ENCODE measurements around the gene NCBP2. TPM values are rescaled to one million over a fixed set of nuclear protein-coding genes. Genes with fewer than 3 reads are reported as not detected.

The NCBP2 gene
- total RNA-seq, 2 experiments from 2014 or later, result 53.4 to 57.1 TPM

DNA sequence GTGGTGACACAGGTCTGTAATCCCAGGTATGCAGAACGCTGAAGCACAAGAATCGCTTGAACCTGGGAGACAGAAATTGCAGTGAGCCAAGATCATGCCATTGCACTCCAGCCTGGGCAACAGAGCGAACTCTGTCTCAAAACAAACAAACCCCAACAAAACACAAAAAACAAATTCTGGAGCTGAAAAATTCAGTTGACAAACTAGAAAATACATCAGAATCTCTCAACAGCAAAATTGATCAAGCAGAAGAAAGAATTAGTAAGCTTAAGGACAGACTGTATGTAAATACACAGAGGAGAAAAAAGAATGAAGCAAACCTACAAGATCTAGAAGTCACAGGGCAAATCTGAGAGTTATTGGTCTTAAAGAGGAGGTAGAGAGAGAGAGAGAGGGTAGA, 25.3 kb downstream of the NCBP2 start:
- ChIA-PET CTCF (interaction anchor here (0.7 to 1.4 kb wide), 2 partner anchors 22 to 388 kb away, joined by 3 read pairs; no protein-coding TSS in a partner anchor), POLR2A (no interaction called here)
- no peaks in the 10 kb centered on the region for H3K27me3 Mint-ChIP-seq
- H3K9me3 Mint-ChIP-seq, result peaks cover 4% of the 10 kb centered on the region
- no peaks in the 10 kb centered on the region for H3K4me1 Mint-ChIP-seq
- H3K27ac Mint-ChIP-seq, result peak overlapping the region; percentile 26
- H3K4me3 Mint-ChIP-seq, result no peak overlapping the region
- H3K36me3 Mint-ChIP-seq (ENCODE audit: low read depth), result peaks cover 34% of the 10 kb centered on the region
- DNase-seq, result no peak

DNA sequence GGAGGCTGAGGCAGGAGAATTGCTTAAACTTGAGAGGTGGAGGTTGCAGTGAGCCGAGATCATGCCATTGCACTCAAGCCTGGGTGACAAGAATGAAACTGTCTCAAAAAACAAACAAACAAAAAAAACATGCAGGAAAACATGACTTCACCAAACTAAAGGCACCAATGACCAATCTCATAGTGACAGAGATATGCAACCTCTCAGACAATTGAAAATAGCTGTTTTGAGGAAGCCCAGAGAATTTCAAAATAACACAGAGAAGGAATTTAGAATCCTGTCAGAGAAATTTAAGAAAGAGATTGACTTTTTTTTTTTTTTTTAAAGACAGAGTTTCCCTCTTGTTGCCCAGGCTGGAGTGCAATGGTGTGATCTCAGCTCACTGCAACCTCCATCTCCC, 26.1 kb downstream of the NCBP2 start:
- no peak for DNase-seq
- Mint-ChIP-seq H3K36me3 (ENCODE audit: low read depth) (peaks cover 34% of the 10 kb centered on the region), H3K4me3 (no peak overlapping the region), H3K4me1 (no peaks in the 10 kb centered on the region), H3K27ac (no peak overlapping the region), H3K9me3 (peaks cover 4% of the 10 kb centered on the region), H3K27me3 (no peaks in the 10 kb centered on the region)
- CTCF ChIA-PET, result no interaction called here
- POLR2A ChIA-PET, result no interaction called here

DNA sequence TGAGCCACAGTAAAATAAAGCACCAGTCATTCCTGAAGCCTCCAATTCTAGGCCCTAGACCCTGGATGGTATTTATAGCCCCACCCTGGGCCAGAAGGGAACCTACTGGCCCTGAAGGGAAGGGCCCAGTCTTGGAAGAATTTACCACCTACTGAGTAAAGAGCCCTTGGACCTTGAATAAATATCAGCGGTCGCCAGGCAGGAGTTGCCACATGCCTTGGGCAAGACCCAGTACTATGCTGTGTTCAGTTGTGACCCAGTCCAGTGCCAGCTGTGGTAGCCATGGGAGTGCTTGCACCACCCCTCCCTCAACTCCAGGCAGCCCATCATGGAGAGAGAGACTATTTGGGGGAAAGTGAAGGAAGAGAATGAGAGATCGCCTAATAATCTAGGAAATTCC, 27.0 kb downstream of the NCBP2 start:
- ChIA-PET CTCF (no interaction called here), POLR2A (no interaction called here)
- Mint-ChIP-seq H3K27ac (no peak overlapping the region), H3K36me3 (ENCODE audit: low read depth) (peaks cover 38% of the 10 kb centered on the region), H3K9me3 (peaks cover 4% of the 10 kb centered on the region), H3K27me3 (no peaks in the 10 kb centered on the region), H3K4me1 (no peaks in the 10 kb centered on the region), H3K4me3 (no peak overlapping the region)
- no peak for DNase-seq

DNA sequence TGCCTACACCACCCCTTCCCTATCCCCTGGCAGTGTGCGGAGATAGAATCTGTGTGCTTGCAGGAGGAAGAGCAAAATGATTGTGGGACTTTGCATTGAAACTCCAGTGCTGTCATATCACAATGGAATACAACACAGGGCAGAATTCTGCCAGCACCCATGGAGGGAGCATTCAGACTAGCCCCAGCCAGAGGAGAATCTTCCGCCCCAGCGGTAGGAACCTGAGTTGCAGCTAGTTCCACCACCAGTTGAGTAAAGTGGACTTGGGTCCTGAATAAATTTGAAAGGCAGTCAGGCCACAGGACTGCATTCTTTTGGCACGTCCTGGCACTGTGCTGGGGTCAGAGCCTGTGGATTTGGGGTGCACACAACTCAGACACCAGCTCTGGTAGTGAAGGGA, 27.5 kb downstream of the NCBP2 start:
- POLR2A ChIA-PET, result no interaction called here

DNA sequence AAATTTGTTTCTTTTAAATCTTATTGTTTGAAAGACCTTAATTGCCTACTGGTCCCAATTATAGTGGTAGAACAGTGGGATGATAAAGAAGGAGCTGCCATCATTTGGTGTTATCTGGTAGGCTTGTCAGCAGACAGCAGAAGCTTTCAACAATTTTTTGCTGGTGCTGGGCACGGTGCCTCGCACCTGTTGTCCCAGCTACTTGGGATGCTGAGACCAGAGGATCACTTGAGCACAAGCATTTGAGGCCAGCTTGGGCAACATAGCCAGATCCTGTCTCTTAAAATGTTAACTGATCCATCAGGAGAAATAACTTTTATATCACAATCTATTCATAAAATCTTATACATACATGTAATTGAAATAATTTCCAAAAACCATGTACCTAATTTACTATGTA, 38.6 kb downstream of the NCBP2 start:
- Mint-ChIP-seq H3K27ac (no peak overlapping the region), H3K4me3 (no peak overlapping the region)
- CTCF ChIA-PET, result interaction anchor here (1.1 kb wide), 1 partner anchor 66 kb away, joined by 3 read pairs; no protein-coding TSS in a partner anchor

More for the DNA sequence above, 27.5 kb downstream of the NCBP2 start:
- Mint-ChIP-seq H3K36me3 (ENCODE audit: low read depth) (peaks cover 40% of the 10 kb centered on the region), H3K9me3 (peaks cover 4% of the 10 kb centered on the region), H3K27me3 (no peaks in the 10 kb centered on the region), H3K4me3 (no peak overlapping the region), H3K27ac (no peak overlapping the region), H3K4me1 (no peaks in the 10 kb centered on the region)
- CTCF ChIA-PET, result no interaction called here
- DNase-seq, result no peak

DNA sequence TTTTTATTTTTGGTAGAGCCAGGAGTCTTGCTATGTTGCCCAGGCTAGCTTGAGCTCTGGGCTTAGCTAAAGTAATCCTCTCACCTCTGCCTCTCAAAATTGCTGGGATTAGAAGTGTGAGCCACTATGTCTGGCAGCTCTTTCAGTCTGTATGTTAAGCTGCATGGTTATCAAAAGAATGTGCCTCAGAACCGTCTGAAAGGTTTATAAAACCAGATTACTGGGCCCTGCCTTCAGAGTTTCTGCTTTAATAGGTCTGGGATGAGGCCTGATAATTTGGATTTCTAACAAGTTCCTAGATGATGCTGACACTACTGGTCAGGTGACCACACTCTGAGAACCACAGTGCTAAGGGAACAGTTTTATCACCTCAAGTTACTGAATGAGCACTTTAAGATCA, 40.0 kb downstream of the NCBP2 start:
- Mint-ChIP-seq H3K4me1 (no peaks in the 10 kb centered on the region), H3K9me3 (no peaks in the 10 kb centered on the region), H3K36me3 (ENCODE audit: low read depth) (peaks cover 45% of the 10 kb centered on the region), H3K4me3 (no peak overlapping the region), H3K27me3 (no peaks in the 10 kb centered on the region), H3K27ac (no peak overlapping the region)
- DNase-seq, result no peak
- ChIA-PET CTCF (interaction anchor here (1.0 kb wide), 1 partner anchor 40 kb away, joined by 4 read pairs; the partner anchor contains the start of gene NCBP2), POLR2A (no interaction called here)

More for the DNA sequence above, 38.6 kb downstream of the NCBP2 start:
- POLR2A ChIA-PET, result no interaction called here
- peaks cover 52% of the 10 kb centered on the region for H3K36me3 Mint-ChIP-seq (ENCODE audit: low read depth)
- no peaks in the 10 kb centered on the region for H3K9me3 Mint-ChIP-seq
- no peaks in the 10 kb centered on the region for H3K4me1 Mint-ChIP-seq
- no peaks in the 10 kb centered on the region for H3K27me3 Mint-ChIP-seq
- DNase-seq, result no peak

DNA sequence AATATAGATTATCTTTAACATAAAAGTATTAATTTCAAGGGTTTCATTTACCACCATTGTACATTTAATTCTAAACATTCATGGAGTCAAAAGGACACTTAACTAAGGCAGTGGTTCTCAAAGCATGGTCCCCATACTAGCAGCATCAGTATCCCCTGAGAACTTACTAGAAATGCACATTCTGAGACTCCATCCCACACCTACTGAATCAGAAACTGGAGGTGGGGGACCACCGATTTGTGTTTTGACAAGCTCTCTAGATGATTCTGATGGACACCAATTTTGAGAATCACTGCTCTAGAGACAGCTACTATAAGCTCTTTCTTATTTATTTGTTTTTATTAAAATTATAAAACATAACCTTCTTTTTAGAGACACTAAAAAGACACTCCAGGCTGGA, 40.6 kb downstream of the NCBP2 start:
- Mint-ChIP-seq H3K27me3 (no peaks in the 10 kb centered on the region), H3K4me3 (no peak overlapping the region), H3K36me3 (ENCODE audit: low read depth) (peaks cover 42% of the 10 kb centered on the region), H3K9me3 (no peaks in the 10 kb centered on the region), H3K27ac (no peak overlapping the region), H3K4me1 (no peaks in the 10 kb centered on the region)
- ChIA-PET CTCF (interaction anchor here (1.0 kb wide), 1 partner anchor 41 kb away, joined by 4 read pairs; the partner anchor contains the start of gene NCBP2), POLR2A (no interaction called here)
- no peak for DNase-seq

DNA sequence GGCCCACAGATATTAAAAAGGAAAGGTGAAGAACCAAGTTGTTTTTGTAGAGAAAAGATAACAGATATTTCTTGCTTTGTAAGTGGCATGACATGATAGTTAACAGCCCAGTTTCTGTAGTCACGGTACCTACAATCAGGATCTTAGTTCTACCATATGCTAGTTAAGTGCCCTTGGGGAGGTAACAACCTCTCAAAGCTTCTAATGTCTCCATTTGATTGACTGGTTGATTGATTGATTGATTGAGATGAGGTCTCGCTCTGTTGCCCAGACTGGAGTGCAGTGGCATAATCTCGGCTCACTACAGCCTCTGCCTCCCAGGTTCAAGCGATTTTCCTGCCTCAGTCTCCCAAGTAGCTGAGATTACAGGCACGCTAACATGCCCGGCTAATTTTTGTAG, 46.1 kb downstream of the NCBP2 start:
- peaks cover 5% of the 10 kb centered on the region for H3K4me1 Mint-ChIP-seq
- CTCF ChIA-PET, result no interaction called here
- H3K27me3 Mint-ChIP-seq, result no peaks in the 10 kb centered on the region
- DNase-seq, result no peak
- H3K27ac Mint-ChIP-seq, result no peak overlapping the region
- peaks cover 14% of the 10 kb centered on the region for H3K36me3 Mint-ChIP-seq (ENCODE audit: low read depth)
- POLR2A ChIA-PET, result no interaction called here
- no peak overlapping the region for H3K4me3 Mint-ChIP-seq
- no peaks in the 10 kb centered on the region for H3K9me3 Mint-ChIP-seq

DNA sequence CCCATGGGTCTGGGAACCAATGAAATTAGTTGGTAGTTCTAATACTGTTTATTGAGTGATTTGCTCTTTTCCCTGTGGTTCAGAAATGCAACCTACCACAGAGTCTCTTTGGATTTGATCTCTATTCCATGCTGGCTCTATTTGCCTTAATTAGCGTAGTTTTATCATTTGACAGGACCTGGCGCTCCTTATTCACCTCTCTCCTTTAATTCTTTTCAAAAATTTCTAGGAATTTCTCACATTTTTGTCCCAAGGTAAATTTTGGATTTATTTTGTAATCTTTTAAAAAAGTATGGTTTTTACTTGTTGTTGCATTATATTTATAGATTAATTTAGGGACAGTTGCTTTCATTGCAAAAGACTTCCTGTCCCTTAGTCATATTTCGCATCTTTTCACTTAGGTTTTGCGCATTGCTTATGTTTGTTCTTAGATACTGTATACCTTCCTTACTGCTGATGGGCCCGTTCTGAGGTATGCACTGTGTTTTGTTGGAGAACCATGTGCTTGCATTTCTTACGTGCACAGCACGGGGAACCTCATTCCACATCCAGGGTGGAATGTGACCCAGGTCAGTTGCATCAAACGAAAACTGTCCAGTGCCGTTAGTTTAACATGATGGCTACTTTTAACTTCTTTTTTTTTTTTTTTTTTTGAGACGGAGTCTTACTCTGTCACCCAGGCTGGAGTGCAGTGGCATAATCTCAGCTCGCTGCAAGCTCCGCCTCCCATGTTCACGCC, 47.6 kb downstream of the NCBP2 start:
- Mint-ChIP-seq H3K4me1 (peaks cover 8% of the 10 kb centered on the region), H3K27ac (no peak overlapping the region), H3K27me3 (no peaks in the 10 kb centered on the region), H3K36me3 (ENCODE audit: low read depth) (peaks cover 9% of the 10 kb centered on the region), H3K9me3 (no peaks in the 10 kb centered on the region), H3K4me3 (no peak overlapping the region)
- ChIA-PET CTCF (interaction anchor here (0.6 to 0.9 kb wide), 2 partner anchors 31 to 500 kb away, joined by 3 read pairs; no protein-coding TSS in a partner anchor), POLR2A (no interaction called here)
- DNase-seq, result no peak

DNA sequence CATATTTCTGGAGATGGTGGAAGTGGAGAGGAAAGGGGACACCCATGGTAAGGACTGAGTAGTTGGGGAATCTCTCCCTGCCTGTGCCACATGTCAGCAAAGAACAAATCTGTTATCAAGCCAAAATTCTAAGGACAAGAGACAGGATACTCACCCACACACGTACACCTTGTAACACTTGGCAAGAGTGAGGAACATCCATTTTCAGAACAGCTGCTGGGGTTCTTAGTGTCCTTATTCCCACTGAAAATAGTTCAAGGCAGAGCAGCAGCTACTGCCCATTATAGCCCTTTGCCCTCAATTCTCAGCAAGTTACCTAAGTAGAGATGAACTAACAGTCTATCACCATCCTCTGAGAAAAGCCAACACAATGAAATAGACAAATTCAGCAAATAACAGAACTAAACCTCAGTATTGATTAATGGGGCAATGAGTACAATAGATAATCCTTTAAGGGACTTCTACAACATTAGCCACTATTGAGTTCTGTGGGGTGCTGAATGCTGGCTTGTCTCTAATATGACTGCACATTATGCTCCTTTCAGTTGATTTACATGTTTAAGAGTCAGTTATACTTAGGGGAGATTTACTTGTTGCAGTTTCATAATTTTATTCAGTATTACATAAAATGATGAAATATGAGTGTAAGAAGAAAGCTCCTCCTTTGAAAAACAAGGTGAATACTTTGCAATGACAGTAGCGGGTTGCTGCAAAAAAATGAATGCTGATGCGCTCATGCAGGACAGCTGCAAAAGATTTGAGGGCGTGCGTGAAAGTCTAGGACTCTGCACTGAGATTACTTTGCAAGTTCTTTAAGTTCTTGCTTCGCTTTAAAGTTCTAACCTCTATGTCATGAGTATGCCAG, 52.3 kb downstream of the NCBP2 start:
- DNase-seq, result no peak
- Mint-ChIP-seq H3K9me3 (no peaks in the 10 kb centered on the region), H3K36me3 (ENCODE audit: low read depth) (peaks cover 16% of the 10 kb centered on the region), H3K27me3 (no peaks in the 10 kb centered on the region), H3K27ac (peak overlapping the region; percentile 67), H3K4me3 (no peak overlapping the region), H3K4me1 (peaks cover 23% of the 10 kb centered on the region)
- ChIA-PET POLR2A (no interaction called here), CTCF (interaction anchor here (0.6 kb wide), 1 partner anchor 342 kb away, joined by 3 read pairs; no protein-coding TSS in a partner anchor)

DNA sequence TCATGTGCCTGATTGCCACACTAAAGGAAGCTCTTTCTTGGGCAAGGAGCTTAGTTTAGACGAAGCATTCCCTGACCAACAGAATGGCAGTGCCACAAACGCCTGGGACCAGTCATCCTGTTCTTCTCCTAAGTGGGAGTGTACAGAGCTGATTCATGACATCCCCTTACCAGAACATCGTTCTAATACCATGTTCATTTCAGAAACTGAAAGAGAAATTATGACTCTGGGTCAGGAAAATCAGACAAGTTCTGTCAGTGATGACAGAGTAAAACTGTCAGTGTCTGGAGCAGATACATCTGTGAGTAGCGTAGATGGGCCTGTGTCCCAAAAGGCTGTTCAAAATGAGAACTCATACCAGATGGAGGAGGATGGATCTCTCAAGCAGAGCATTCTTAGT, 56.2 kb downstream of the NCBP2 start:
- no peak for DNase-seq
- CTCF ChIA-PET, result interaction anchor here (0.6 to 1.3 kb wide), 3 partner anchors 14 to 55 kb away, joined by 3 to 4 read pairs (median 4); no protein-coding TSS in a partner anchor
- Mint-ChIP-seq H3K27me3 (no peaks in the 10 kb centered on the region), H3K36me3 (ENCODE audit: low read depth) (peaks cover 19% of the 10 kb centered on the region), H3K9me3 (no peaks in the 10 kb centered on the region), H3K27ac (no peak overlapping the region), H3K4me1 (peaks cover 35% of the 10 kb centered on the region), H3K4me3 (no peak overlapping the region)
- POLR2A ChIA-PET, result no interaction called here
